NK-92 treated with Interleukin-12 subunit alpha and Interleukin-12 subunit beta, amount 100 ng/mL, for 24 hours (cell line): ENCODE results near the gene CDK12.
"Not testable (repeated sequence)": the region's sequence is repeated elsewhere in the genome, so short reads cannot be mapped to it uniquely, and the experiment has no call there.

ENCODE experiments used
- DNase-seq: peaks from one replicate; lab custom pipeline; 2025; lab: John Stamatoyannopoulos, UW

Gene CDK12

DNA sequence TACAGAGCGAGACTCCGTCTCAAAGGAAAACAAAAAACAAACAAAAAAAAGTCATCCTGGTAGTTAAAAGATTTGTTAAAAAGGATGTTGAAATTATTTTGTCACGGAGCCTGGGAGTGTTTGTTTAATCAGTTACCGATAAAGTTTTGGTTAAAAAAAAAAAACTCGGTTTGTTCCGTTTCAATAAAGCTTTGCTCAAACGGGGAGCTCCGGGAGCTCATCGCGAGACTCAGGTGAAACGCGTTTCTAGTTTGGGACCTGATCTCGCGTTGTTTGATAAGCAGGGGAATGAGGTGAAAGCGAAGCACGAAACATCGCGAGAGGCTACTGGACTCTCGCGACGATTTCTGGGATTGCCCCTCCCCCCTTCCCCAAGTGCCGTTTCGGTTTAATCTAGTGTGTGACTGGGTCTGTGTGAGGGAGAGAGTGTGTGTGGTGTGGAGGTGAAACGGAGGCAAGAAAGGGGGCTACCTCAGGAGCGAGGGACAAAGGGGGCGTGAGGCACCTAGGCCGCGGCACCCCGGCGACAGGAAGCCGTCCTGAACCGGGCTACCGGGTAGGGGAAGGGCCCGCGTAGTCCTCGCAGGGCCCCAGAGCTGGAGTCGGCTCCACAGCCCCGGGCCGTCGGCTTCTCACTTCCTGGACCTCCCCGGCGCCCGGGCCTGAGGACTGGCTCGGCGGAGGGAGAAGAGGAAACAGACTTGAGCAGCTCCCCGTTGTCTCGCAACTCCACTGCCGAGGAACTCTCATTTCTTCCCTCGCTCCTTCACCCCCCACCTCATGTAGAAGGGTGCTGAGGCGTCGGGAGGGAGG lies at the start of gene CDK12:
Gene CDK12 (plus strand): TSS at position 374 of the 813 bp plus-strand sequence. CDS start 586 bp downstream, outside the sequence.
- DNase-seq = peak; percentile 86

DNA sequence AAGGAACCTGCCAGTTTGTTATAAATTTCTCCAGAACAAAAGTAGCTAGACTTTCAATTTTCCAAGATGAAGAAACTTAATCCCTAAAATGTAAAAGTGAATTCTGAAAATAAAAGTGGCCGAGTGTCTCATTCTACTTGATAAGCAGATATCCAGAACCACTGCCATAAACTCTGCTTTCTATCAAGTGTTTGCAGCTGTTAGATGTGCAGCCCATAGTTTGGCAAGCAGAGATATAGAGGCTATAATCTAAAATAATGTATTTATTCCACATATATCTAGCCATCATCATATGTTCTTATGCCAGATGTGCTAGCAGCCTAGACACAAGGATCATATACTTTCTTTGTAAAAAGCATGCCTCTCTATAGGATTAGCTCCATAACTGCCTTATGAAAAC lies 45.1 kb upstream of the CDK12 start:
- no peak for DNase-seq

DNA sequence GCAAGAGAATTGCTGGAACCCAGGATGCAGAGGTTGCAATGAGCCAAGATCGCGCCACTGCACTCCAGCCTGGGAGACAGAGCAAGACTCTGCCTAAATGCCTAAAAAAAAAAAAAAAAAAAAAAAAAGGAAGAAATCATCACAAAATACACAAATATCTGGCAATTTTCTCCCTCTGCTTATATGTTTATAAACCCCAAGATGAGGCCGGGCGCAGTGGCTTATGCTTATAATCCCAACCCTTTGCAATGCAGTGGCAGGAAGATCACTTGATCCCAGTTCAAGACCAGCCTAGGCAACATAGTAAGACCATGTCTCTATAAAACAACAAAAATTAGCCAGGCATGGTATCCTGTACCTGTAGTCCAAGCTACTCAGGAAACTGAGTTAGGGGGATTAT lies 31.7 kb upstream of the CDK12 start:
- DNase-seq = no peak

DNA sequence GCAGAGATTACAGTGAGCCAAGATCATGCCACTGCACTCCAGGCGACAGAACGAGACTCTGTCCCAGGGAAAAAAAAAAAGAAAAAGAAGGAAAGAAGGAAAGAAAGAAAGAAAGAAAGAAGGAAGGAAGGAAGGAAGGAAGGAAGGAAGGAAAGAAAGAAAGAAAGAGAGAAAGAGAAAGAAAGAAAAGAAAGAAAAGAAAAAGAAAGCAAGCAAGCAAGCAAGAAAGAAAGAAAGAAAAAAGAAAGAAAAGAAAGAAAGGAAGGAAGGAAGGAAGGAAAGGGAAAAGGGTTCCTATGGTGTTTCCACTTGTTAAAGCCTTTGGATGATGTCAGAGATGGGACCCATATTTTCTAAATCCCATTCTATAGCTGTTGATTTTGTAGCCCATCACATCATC lies 21.4 kb upstream of the CDK12 start:
- DNase-seq = not testable (repeated sequence)

DNA sequence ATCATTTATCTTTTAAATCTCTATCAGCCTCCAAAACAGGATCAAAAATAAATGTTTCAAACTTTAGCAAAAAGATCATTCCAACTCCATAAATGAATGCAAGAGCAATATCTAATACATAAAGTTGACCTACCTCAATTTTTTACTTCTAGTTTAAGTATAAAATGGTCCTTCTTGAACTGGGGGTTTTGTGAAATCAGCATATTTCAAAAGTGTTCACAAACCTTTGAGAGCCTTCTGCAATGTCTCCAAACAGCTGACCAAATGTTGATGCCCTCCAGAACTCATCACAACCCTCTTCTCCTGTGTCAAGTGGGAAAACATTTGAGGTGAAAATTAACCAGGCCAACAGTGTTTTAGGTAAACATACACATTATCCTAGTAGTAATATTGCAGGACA lies 18.0 kb upstream of the CDK12 start:
- no peak for DNase-seq

DNA sequence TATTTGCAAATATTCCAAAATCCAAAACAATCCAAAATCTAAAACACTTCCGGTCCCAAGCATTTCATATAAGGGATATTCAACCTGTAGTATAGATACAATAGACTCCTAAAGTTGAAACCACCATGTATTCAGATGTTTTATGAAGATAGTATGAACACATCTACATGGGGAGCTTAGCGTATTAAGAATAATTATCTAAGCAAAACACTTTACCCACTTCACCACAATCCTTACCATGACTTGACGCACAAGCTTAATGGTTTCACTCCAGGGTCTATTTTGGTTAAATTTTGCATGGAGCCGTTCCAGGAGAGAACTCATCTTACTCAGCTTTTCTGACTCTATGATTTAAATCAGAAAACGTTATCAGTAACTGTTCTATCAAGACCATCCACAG lies 13.7 kb upstream of the CDK12 start:
- no peak for DNase-seq

DNA sequence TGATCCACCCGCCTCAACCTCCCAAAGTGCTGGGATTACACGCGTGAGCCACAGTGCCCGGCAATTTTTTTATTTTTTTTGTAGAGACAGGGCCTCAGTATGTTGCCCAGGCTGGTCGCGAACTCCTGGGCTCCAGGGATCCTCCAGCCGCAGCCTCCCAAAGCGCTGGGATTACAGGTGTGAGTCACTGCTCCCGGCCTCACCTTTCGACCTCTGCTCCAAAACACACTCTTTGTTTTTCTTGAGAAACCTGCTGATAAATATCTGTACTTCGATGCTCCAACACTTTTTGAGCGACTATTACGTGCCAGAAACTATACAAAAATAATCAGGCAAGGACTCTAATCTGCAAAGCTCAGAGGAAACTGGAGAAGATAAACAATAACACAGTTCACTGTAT lies 11.2 kb upstream of the CDK12 start:
- no peak for DNase-seq

DNA sequence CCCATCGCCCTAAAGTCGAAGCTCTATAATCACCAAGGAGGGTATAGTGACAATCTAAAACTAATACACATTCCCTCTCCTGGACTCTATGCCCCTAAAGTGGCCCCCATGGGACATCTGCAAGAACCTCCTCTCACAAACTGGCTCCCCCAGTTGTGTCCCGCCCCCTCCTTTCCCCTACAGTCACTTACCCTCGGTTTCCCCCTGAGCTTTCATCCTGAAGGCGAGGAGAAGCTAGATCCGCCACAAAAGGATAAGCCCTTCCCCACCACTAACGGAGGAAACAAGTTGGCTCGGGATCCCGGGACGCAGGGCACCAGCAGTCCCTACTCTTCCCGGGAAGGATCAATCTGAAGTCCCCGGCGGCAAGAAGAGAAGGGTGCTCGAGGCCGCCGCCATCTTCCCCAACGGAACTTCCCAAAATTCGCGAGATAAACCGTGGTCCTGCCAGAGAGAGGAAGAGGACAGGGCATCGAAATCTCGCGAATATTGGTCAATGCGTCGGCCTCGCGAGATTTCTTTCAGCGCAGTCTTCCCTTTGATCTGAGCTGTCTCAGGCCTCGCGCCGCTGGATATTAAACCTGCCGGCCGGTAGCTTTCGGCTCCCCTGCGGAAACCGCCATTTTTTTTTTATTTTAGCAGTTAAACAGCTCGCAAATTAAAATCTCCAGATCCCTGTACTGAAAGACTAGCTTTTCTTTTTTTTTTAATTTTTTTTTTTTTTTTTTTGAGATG lies 10.3 kb upstream of the CDK12 start, which contains the start of gene MED1:
Gene MED1 (minus strand): TSS at position 417 of the 735 bp plus-strand sequence. CDS start 201 bp downstream, at position 216.
- DNase-seq = peak; percentile 83

DNA sequence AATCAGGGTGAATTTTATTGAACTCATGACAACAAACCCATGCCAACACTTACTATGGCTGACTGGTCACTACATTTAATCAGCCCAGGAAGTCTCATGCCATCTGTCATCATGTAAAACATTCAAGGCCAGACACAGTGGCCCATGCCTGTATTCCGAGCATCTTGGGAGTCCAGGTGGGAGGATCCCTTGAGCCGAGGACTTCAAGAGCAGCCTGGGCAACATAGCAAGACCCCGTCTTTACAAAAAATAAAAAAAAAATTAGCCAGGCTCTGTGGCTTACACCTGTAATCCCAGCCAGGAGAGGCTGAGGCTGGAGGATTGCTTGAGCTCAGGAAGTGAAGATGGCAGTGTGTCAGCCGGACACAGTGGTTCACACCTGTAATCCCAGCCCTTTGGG lies 5.4 kb upstream of the CDK12 start:
- DNase-seq = no peak

DNA sequence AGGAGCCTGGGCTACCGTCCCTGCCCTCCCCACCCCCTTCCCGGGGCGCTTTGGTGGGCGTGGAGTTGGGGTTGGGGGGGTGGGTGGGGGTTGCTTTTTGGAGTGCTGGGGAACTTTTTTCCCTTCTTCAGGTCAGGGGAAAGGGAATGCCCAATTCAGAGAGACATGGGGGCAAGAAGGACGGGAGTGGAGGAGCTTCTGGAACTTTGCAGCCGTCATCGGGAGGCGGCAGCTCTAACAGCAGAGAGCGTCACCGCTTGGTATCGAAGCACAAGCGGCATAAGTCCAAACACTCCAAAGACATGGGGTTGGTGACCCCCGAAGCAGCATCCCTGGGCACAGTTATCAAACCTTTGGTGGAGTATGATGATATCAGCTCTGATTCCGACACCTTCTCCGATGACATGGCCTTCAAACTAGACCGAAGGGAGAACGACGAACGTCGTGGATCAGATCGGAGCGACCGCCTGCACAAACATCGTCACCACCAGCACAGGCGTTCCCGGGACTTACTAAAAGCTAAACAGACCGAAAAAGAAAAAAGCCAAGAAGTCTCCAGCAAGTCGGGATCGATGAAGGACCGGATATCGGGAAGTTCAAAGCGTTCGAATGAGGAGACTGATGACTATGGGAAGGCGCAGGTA lies 762 bp downstream of the CDK12 start:
- DNase-seq = no peak

DNA sequence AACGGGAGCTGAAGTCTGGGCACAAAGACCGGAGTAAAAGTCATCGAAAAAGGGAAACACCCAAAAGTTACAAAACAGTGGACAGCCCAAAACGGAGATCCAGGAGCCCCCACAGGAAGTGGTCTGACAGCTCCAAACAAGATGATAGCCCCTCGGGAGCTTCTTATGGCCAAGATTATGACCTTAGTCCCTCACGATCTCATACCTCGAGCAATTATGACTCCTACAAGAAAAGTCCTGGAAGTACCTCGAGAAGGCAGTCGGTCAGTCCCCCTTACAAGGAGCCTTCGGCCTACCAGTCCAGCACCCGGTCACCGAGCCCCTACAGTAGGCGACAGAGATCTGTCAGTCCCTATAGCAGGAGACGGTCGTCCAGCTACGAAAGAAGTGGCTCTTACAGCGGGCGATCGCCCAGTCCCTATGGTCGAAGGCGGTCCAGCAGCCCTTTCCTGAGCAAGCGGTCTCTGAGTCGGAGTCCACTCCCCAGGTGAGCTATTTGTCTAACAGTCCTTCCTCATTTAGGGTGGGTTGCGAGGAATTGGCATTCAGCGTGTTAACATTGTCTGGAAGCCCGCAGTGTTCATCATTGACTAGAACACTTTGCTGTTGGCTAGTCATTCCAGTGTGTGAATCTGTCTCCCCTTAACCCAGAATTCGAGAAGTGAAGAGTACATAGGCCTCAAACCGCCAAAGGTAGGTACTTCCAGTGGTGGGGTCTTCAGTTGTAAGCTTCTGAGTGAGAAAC lies 1.5 kb downstream of the CDK12 start:
- DNase-seq = no peak

DNA sequence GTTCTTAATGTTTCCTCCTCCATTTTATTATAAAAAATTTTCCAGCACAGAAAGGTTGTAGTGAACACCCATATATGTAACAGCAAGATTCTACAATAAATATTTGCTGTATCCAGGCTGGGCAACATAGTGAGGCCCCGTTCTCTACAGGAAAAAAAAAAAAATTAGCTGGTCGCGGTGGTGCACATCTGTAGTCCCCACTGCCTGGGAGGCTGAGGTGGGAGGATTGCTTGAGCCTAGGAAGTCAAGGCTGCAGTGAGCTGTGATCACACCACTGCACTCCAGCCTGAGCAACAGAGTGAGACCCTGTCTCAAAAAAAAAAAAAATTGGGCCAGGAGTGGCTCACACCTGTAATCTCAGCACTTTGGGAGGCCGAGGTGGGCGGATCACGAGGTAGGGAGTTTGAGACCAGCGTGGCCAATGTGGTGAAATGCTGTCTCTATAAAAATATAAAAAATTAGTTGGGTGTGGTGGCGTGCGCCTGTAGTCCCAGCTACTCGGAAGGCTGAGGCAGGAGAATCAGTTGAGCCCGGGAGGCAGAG lies 3.4 kb downstream of the CDK12 start:
- not testable (repeated sequence) for DNase-seq

DNA sequence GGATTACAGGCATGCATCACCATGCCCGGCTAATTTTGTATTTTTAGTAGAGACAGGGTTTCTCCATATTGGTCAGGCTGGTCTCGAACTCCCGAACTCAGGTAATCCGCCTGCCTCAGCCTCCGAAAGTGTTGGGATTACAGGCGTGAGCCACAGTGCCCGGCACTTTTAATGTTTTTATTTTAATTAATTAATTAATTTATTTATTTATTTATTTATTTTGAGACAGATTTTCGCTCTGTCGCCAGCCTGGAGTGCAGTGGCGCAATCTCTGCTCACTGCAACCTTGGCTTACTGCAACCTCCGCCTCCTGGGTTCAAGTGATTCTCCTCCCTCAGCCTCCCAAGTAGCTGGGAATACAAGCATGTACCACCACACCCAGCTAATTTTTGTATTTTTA lies 7.3 kb downstream of the CDK12 start:
- DNase-seq = not testable (repeated sequence)

DNA sequence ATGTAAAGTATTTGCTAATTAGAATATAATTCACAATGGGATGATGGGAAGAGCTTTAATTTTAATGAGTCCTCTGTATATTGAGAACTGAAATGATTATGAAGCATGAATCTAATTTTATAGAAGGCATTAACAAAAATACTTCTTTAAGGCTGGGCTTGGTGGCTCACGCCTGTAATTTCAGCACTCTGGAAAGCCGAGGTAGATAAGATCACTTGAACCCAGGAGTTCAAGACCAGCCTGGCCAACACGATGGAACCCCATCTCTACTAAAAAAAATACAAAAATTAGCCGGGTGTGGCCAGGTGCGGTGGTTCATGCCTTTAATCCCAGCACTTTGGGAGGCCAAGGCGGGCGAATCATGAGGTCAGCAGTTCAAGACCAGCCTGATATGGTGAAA lies 12.0 kb downstream of the CDK12 start:
- no peak for DNase-seq

DNA sequence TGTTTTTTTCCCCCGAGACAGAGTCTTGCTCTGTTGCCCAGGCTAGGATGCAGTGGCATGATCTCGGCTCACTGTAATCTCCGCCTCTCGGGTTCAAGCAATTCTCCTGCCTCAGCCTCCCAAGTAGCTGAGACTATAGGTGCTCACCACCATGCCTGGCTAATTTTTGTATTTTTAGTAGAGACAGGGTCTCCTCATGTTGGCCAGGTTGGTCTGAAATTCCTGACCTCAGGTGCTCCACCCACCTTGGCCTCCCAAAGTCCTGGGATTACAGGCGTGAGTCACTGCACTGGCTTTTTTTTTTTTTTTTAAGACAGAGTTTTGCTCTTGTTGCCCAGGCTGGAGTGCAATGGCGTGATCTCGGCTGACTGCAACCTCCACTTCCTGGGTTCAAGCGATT lies 18.3 kb downstream of the CDK12 start:
- DNase-seq = not testable (repeated sequence)

DNA sequence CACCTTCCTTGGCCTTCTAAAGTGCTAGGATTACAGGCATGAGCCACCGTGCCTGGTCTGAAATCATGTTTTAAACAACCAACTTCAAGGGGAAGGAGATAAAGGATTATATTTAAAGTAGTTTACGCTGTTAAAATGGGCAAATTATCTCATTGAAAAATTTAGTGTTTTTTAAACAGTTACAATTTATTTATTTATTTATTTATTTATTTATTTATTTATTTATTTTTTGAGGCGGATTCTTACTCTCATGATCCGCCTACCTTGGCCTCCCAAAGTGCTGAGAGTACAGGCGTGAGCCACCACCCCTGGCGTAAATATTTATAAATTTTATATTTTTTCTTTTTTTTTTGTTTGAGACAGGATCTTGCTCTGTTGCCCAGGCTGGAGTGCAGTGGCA lies 22.2 kb downstream of the CDK12 start:
- DNase-seq = no peak

DNA sequence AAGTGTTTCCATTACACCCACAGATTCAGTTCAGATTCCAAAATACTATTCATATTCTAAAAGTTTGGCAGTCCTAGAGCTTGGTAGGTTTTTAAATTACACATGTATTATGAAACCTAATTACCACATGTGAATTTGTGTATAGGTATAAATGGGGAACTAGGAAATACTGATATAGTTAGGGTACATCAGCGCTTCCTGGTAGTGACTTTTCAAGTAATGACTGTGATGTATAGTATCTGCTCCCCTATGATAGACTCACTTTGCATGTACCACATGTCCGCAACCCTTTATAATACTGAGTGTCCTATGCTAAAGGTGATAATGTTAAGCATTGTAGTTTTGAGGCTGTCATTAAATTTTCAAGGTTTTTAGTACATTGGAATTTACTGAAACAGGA lies 22.9 kb downstream of the CDK12 start:
- DNase-seq = no peak

DNA sequence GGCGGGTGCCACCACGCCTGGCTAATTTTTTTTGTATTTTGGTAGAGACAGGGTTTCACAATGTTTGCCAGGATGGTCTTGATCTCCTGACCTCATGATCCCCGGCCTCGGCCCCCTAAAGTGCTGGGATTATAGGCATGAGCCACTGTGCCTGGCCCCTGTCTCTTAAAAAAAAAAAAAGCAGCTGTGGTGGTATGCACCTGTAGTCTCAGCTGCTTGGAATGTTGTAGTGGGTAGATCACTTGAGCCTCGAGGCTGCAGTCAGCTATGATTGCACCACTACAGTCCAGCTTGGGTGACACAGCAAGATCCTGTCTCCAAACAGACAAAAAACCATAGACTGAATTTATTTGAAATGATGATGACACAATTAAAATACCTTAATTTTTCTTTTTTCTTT lies 24.3 kb downstream of the CDK12 start:
- DNase-seq = no peak

DNA sequence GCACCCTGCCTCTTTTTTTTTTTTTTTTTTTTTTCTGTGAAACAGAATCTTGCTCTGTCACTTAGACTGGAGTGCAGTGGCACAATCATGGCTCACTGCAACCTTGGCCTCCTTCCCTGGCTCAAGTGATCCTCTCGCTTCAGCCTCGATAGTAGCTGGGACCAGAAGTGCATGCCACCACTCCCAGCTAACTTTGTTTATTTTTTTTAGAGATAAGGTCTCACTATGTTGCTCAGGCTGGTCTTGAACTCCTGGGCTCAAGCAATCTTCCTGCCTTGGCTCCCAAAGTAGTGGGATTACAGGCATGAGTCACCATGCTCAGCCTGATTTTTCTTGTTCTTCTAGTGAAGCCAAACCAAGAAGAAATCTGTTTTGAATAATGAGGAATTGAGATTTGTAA lies 25.0 kb downstream of the CDK12 start:
- no peak for DNase-seq

DNA sequence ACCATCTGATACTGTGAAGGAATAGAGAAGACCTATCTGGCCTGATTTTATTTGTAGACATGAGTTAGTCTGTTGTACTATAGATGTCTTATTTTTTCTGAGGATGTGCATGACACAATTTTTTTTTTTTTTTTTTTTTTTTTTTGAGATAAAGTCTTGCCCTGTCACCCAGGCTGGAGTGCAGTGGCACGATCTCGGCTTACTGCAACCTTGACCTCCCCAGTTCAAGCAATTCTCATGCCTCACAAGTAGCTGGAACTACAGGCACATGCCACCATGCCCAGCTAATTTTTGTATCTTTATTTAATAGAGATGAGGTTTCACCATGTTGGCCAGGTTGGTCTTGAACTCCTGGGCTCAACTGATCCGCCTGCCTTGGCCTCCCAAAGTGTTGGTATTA lies 26.2 kb downstream of the CDK12 start:
- not testable (repeated sequence) for DNase-seq

DNA sequence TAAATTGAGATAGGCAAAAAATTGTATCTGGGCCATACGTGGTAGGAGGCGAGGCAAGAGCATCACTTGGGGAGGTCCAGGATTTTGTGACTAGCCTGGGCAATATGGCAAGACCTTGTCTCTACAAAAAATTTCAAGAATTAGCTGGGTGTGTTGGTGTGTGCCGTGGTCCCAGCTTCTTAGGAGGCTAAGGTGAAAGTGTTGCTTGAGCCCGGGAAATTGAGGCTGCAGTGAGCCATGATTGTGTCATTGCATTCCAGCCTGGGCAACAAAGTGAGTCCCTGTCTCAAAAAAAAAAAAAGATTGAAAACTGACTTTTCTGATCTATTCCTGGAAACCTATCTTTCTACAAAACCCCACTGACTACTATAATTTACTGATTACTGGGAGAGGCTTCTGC lies 26.7 kb downstream of the CDK12 start:
- no peak for DNase-seq

DNA sequence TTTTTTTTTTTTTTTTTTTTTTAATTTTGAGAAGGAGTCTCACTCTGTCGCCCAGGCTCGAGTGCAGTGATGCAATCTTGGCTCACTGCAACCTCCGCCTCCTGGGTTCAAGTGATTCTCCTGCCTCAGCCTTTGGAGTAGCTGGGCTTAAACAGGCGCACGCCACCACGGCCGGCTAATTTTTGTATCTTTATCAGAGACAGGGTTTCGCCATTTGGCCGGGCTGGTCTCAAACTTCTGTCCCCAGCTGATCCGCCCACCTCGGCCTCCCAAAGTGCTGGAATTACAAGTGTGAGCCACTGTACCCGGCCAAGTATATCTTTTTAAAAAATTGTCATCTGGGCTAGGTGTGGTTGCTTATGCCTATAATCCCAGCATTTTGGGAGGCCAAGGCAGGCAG lies 35.6 kb downstream of the CDK12 start:
- not testable (repeated sequence) for DNase-seq
